IMR-90 (cell line): Measurements from ENCODE around the gene HTR3A. TPM values are rescaled to one million over a fixed set of nuclear protein-coding genes. Genes with fewer than 3 reads are reported as not detected.

Experiments
- ATAC-seq: fragments of 200-7000 bp; cut with Tn5 transposase; 2 replicates; pipeline ENCODE4 v1.9.1; 2020; ENCODE audit warnings: low read depth, mild to moderate bottlenecking, moderate library complexity
- BruUV-seq: library from RNA; stranded (reverse); fragments of 400-500 nt; replicated peaks from 2 replicates; lab custom pipeline; 2021; lab: Mats Ljungman, UMichigan
- CTCF ChIA-PET: fragments of 300-600 bp; formaldehyde crosslinking; extraction: SDS; loops from one replicate; lab custom pipeline; 2021; ENCODE audit warnings: antibody characterized with exemption; lab: Yijun Ruan, JAX
- POLR2A ChIA-PET: fragments of 300-600 bp; sonication (Branson Sonifier 250); formaldehyde crosslinking; loops from one replicate; lab custom pipeline; 2022; ENCODE audit warnings: antibody characterized with exemption; ENCODE audit not compliant: unreplicated experiment; lab: Charles Lee
- DNase-seq: peaks from one replicate; pipeline ENCODE4 v3.0.0; 2013
- H2AFZ ChIP-seq: replicated peaks from 2 replicates; pipeline ENCODE3; 2013; ENCODE audit warnings: low read length, mild to moderate bottlenecking; ENCODE audit not compliant: poor library complexity
- H2AK5ac ChIP-seq: 2 replicates; pipeline ENCODE4 v1.6.1; 2013; ENCODE audit warnings: low read depth, low read length, inconsistent platforms
- H2AK9ac ChIP-seq: replicated peaks from 2 replicates; pipeline ENCODE3; 2013; ENCODE audit warnings: mild to moderate bottlenecking, low read depth, low read length, moderate library complexity; ENCODE audit not compliant: poor library complexity
- H2BK120ac ChIP-seq: 2 replicates; pipeline ENCODE4 v1.6.1; 2013; ENCODE audit warnings: low read depth, low read length, inconsistent platforms
- H2BK15ac ChIP-seq: 3 replicates; pipeline ENCODE4 v1.6.1; 2013; ENCODE audit warnings: low read depth, low read length, inconsistent platforms
- H2BK20ac ChIP-seq: 2 replicates; pipeline ENCODE4 v1.6.1; 2013; ENCODE audit warnings: low read depth, mild to moderate bottlenecking, inconsistent platforms, low read length, moderate library complexity
- H2BK5ac ChIP-seq: 2 replicates; pipeline ENCODE4 v1.6.1; 2013; ENCODE audit warnings: mild to moderate bottlenecking, low read depth, low read length, inconsistent platforms; ENCODE audit not compliant: poor library complexity, severe bottlenecking
- H3K14ac ChIP-seq: replicated peaks from 2 replicates; pipeline ENCODE4 v1.6.1; 2013; ENCODE audit warnings: low read depth, low read length, inconsistent platforms
- H3K18ac ChIP-seq: 2 replicates; pipeline ENCODE4 v1.6.1; 2013; ENCODE audit warnings: low read depth, low read length, control low read depth
- H3K23ac ChIP-seq: 2 replicates; pipeline ENCODE4 v1.6.1; 2013; ENCODE audit warnings: low read depth, low read length, inconsistent platforms
- H3K27ac ChIP-seq: 2 replicates; pipeline ENCODE4 v1.5.1; 2013; ENCODE audit warnings: mild to moderate bottlenecking, control low read depth, low read length; ENCODE audit not compliant: insufficient read depth
- H3K27me3 ChIP-seq: 2 replicates; pipeline ENCODE4 v1.6.1; 2013; ENCODE audit warnings: low read length; ENCODE audit not compliant: control insufficient read depth, insufficient read depth
- H3K36me3 ChIP-seq: 2 replicates; pipeline ENCODE4 v1.6.1; 2013; ENCODE audit warnings: low read length, mixed read lengths; ENCODE audit not compliant: control insufficient read depth, insufficient read depth
- H3K4ac ChIP-seq: 2 replicates; pipeline ENCODE4 v1.6.1; 2013; ENCODE audit warnings: low read depth, low read length, inconsistent platforms
- H3K4me1 ChIP-seq: 2 replicates; pipeline ENCODE4 v1.6.1; 2013; ENCODE audit warnings: low read length, mixed read lengths; ENCODE audit not compliant: control insufficient read depth, insufficient read depth
- H3K4me2 ChIP-seq: 2 replicates; pipeline ENCODE4 v1.6.1; 2013; ENCODE audit warnings: low read depth, mild to moderate bottlenecking, control low read depth, low read length, moderate library complexity
- H3K4me3 ChIP-seq: 2 replicates; pipeline ENCODE4 v1.5.1; 2013; ENCODE audit warnings: low read depth, mild to moderate bottlenecking, control low read depth, low read length, moderate library complexity; ENCODE audit not compliant: insufficient read depth
- H3K56ac ChIP-seq: 2 replicates; pipeline ENCODE4 v1.6.1; 2013; ENCODE audit warnings: low read length, inconsistent platforms; ENCODE audit not compliant: insufficient read depth; ENCODE audit errors: extremely low read depth
- H3K79me1 ChIP-seq, 2 experiments: 2 replicates each; pipeline ENCODE4 v1.6.1; 2013; ENCODE audit warnings: low read length in 2 of 2, inconsistent platforms in 1 of 2, low read depth in 1 of 2
- H3K9ac ChIP-seq: 2 replicates; pipeline ENCODE4 v1.6.1; 2013; ENCODE audit warnings: low read depth, low read length, control low read depth
- H3K9me1 ChIP-seq: 2 replicates; pipeline ENCODE4 v1.6.1; 2013; ENCODE audit warnings: low read length, inconsistent platforms; ENCODE audit not compliant: insufficient read depth
- H3K9me3 ChIP-seq: 2 replicates; pipeline ENCODE4 v1.6.1; 2013; ENCODE audit warnings: low read length; ENCODE audit not compliant: control insufficient read depth, insufficient read depth
- H4K20me1 ChIP-seq: 2 replicates; pipeline ENCODE4 v1.6.1; 2013; ENCODE audit warnings: low read length, inconsistent platforms; ENCODE audit not compliant: insufficient read depth
- H4K5ac ChIP-seq: 2 replicates; pipeline ENCODE4 v1.6.1; 2013; ENCODE audit warnings: mild to moderate bottlenecking, low read depth, low read length, control low read depth
- H4K8ac ChIP-seq, 2 experiments: 2 replicates each; pipeline ENCODE4 v1.6.1; 2013; ENCODE audit warnings: low read depth in 2 of 2, low read length in 2 of 2, control low read depth in 1 of 2, inconsistent platforms in 1 of 2
- H4K91ac ChIP-seq: 2 replicates; pipeline ENCODE4 v1.6.1; 2013; ENCODE audit warnings: low read depth, low read length, inconsistent platforms; ENCODE audit not compliant: insufficient read depth
- MAZ ChIP-seq: IDR thresholded peaks from 2 replicates; pipeline ENCODE4 v1.6.1; 2012; ENCODE audit warnings: low read depth, mild to moderate bottlenecking, low read length, improper control_type of control experiment, moderate library complexity, borderline replicate concordance
- NFE2L2 ChIP-seq: fragments of 150-350 bp; IDR thresholded peaks from 2 replicates; pipeline ENCODE4 v1.6.1; 2016; ENCODE audit warnings: low read depth, mild to moderate bottlenecking, low read length
- RCOR1 ChIP-seq: IDR thresholded peaks from 2 replicates; pipeline ENCODE4 v1.6.1; 2012; ENCODE audit warnings: mild to moderate bottlenecking, low read length, improper control_type of control experiment; ENCODE audit not compliant: insufficient replicate concordance
- WGBS, 2 experiments: methylation state at CpG; one replicate each; pipeline versions ENCODE4 v1.1.5 to v1.1.7; 2013; ENCODE audit warnings: missing lambda C conversion rate in 2 of 2; ENCODE audit not compliant: insufficient read length in 1 of 2; ENCODE audit errors: extremely low coverage in 2 of 2; 5-methylcytosine and 5-hydroxymethylcytosine counted together
- dilution Hi-C: fragments of 300-500 bp; cut with HindIII; formaldehyde crosslinking; loops from one replicate; pipeline ENCODE4 v1.14.3; 2018; ENCODE audit warnings: low sequenced_read_pairs; ENCODE audit not compliant: unreplicated experiment
- in situ Hi-C: fragments of 300-500 bp; cut with MboI; formaldehyde crosslinking; loops from 3 replicates; pipeline ENCODE4 v1.14.3; 2019; ENCODE audit warnings: low sequenced_read_pairs, inconsistent platforms, mixed read lengths
- intact Hi-C: fragments of 100-400 bp; cut with micrococcal nuclease; formaldehyde crosslinking; loops from 2 replicates; pipeline ENCODE4 v1.10.0; 2022
- polyA plus RNA-seq, 3 experiments: library from polyadenylated mRNA; depleted of rRNA; stranded (reverse); fragments of >200 nt; gene quantifications; 2 replicates each; pipeline ENCODE4 v1.2.3, GENCODE V29; 2012; ENCODE audit warnings: low replicate concordance in 1 of 3
- total RNA-seq: library from RNA; depleted of rRNA; stranded (reverse); fragments of >200 nt; gene quantifications from 2 replicates; pipeline ENCODE4 v1.2.3, GENCODE V29; 2012

Gene HTR3A
- total and polyA plus RNA-seq, 2 of the 4 experiments (the other 2 are of a cell fraction) = not detected

GRCh38 chr11:114011443-114011842 lies 36.5 kb downstream of the HTR3A start:
- in situ Hi-C loops (loop anchor here (25.0 kb wide), 1 partner anchor 576 kb away; the partner anchor contains the start of gene NXPE4), dilution Hi-C loops (no loop called here), intact Hi-C loops (no loop called here)
- Histone ChIP-seq H2BK20ac (no peak overlapping the region), H3K56ac (no peak overlapping the region), H2AK9ac (no peak overlapping the region), H3K9me1 (no peaks in the 10 kb centered on the region), H3K4ac (no peak overlapping the region), H4K20me1 (no peaks in the 10 kb centered on the region), H4K91ac (no peak overlapping the region), H3K9ac (no peak overlapping the region), H2BK5ac (no peak overlapping the region), H3K18ac (no peak overlapping the region), H3K4me3 (no peak overlapping the region), H3K79me1 (no peaks in the 10 kb centered on the region), H3K23ac (no peak overlapping the region), H2AFZ (no peak overlapping the region), H2BK120ac (no peak overlapping the region), H3K36me3 (no peaks in the 10 kb centered on the region), H4K5ac (no peak overlapping the region), H3K4me2 (no peak overlapping the region), H3K4me1 (no peaks in the 10 kb centered on the region), H2BK15ac (no peak overlapping the region), H2AK5ac (no peak overlapping the region), H4K8ac (no peak overlapping the region), H3K14ac (no peak overlapping the region), H3K27me3 (no peaks in the 10 kb centered on the region), H3K27ac (no peak overlapping the region), H3K9me3 (no peaks in the 10 kb centered on the region)
- POLR2A ChIA-PET = no interaction called here
- 33% methylated on average over 2 of the region's 2 CpGs; no CpG with 5 or more reads in 1 of the 2 experiments for WGBS, 2 experiments
- no TSS peak for BruUV-seq
- DNase-seq (no peak), ATAC-seq (no peak)
- TF ChIP-seq NFE2L2 (no peak), MAZ (no peak), RCOR1 (no peak)
- CTCF ChIA-PET = no interaction called here
